ENCODE results near the gene SLC38A2.
"Not testable (repeated sequence)": the region's sequence is repeated elsewhere in the genome, so short reads cannot be mapped to it uniquely, and the experiment has no call there.

Gene SLC38A2

DNA sequence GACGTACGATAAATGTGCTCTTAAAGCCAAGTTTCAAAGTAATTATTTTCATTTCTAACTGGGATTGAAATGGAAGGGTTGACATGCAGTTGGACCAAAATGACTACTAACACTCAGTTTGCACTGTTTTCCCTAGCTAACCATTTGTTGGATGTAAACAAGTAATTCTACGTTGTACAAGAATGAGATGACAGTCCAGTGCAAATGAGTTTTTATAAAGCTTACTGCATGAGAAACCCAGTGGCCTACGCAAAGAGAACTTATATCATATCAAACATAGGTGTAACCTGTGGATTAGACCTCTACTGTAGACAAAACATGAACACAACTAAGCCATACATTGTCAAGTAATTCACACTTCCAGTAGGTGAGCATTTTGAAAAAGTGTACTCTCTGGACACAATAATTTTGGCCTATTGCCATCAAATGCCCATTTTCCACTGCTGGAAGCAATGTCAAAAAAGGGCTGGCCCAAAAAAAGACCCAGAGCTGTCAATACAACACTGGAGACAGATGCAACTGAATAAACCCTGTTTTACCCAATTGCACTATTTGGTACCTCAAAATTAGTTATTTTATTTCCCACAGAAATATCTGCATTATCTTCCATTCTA, 12.8 kb downstream of the SLC38A2 start:
- no peak for DNase-seq

DNA sequence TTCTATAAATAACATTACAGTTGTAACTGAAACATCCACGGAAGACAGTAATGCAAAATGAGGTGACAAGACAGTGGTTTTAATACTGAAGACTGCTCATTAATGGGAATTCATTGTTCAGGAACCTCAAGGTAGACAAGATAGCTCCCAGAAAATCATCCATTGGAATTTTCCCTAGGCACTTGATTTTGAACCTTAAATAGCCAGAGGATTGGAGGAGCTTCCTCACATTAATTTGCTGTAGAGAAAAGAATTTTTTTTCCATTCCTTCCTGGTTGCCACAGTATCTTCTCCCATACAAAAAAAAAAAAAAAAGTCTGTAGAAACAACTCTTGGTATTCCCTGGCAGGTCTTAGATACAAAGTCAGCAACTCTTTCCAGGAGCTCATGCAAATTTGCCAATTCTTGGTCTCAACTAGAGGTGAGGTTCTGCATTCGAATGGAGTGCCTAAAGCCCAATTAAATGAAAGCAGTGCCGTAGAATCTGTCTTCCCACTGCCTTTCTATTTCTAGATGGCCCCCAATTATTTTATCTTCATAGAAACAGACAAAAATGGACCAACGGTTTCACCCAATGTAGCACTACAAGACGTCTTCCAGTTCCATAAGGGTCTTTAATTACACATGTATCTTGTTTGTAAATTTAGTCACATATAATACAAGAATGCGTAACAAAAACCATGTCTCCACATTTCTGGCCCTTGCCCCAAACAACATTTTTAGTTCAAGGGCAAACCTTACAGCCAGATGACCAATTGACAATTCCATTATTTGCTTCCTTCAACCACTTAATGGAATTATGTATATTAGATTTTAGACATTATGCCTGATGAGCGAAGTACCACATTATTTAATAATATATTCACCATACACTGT, 13.5 kb downstream of the SLC38A2 start:
- no peak for DNase-seq

DNA sequence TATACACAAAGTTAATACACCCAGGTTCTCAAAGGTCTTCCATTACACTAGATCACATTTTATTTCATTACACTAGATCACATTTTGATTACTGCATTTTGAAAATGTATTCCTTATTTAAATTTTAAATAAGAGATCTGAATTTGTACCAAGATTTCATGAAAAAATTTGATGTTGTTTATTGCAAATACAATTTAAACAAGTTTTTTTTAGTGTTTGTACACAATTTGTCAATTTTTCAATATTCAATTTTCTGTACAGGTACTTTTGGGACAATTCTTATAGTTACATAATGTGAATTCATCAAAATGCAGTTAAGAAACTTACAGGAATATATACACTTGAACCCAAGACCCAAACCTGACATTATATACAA, 14.3 kb downstream of the SLC38A2 start:
- no peak for DNase-seq

DNA sequence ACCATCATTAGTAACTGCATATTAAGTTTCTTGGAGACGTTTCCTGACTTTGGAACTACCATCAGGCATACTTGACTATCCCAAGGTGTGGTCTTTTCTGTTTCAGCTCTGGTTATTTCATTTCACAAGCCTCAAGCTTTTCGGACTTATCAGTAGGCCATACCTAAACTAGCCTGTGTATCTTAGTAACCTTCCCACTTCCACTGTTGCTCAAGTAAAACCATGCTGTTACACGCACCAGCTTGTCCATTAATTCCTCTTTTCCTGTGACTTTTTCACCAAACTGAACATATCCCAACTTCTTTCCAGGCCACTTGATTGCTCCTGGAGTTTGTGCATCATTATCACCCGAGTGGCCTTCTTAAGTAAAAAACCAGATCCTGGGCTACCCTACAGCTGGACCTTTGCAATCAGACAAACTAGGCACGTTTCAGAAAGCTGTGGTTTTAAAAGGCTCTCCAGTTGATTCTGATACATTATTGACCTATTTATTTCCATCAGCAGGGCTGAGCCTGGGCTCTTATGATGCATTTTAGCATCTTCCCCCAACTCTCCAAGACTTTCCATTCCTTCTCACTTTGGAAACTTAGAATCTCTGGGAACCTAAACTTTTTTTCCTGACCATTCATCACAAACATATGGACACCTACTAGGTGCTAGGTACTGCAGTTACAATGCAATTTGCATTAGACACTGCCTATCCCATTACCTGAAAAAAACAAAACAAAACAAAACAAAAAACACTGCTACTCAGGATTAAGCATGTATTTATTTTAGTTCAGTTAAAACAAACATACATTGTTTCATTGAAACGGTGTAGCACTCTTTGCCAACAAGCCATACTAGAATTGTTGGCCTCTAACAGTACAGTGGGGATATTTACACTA, 14.9 kb downstream of the SLC38A2 start:
- DNase-seq: no peak

DNA sequence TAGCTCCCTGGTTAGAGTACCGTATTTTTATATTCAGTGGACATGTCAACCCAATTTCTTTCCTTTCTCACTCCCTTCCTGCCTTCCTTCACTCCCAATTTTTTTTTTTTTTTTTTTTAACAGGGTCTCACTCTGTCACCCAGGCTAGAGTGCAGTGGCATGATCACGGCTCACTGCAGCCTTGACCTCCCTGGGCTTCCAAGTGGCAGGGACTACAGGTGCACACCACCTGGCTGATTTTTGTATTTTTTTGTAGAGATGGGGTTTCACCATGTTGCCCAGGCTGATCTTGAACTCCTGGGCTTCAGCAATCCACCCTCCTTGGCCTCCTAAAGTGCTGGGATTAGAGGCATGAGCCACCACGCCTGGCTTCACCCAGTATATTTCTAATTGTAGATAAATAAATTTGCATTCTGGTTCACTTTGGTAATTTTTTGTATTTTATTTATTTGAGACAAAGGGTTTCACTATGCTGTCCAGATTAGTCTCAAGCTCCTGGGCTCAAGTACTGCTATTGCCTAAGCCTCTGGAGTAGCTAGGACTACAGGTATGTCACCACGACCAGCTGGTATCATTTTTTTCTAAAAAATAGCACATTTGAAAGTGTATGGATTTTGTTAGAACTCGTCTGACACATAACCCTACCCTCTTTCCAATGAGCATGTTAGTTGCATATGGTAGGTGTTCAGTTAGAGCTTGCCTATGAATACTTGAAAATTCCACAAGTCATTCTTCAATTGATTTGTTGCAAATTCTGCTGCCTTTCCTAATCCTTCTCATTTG, 15.7 kb downstream of the SLC38A2 start:
- no peak for DNase-seq

DNA sequence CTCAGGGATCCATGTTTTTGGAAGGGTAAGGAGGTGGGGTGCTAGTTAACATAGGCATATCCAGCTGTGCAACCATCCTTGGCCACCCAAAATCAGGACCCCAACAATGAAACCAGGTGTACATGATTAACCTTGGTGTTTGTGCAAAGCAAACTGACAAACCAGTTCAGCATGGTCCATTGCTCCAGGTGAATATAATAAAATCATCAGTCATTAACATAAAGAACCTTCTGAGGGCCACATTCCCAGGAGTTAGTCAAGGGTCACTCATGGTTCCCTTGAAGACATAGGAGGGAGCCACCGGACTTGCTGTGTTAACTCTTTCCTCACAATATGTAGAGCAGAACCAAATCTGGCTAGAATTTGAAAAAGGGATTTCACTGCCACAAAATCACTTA, 17.8 kb downstream of the SLC38A2 start:
- DNase-seq: no peak

DNA sequence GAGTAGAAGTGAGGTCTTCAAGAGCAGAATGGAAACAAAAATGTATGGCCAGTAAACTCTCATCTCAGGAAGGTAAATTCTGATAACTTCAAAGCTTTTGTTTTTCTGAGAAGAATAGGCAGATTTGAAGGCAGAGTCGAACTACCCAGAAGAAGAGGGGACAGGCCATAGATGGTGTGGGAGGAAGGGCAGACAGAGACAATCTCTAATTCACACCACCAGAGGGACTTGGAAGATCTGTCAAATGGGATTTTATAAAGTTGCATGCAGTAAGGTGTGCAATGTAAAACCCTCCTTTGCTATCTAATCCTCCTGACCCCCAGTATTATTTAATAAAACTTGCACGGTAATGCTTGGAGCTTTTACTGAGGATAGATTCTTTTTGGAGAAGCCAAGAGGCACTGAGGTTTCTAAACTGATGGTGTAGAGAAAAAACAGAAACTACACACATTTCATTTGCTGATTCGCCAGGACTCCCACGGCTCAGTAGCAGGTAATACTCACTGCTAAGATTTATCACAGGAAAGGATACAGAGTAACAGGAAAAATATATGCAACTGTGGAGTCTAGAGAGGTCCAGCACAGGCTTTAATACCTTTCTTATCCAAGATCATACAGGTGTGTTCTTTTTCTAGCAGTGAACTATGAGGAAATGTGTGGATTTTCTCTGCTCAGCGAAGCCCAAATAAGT, 18.3 kb downstream of the SLC38A2 start:
- DNase-seq: no peak

DNA sequence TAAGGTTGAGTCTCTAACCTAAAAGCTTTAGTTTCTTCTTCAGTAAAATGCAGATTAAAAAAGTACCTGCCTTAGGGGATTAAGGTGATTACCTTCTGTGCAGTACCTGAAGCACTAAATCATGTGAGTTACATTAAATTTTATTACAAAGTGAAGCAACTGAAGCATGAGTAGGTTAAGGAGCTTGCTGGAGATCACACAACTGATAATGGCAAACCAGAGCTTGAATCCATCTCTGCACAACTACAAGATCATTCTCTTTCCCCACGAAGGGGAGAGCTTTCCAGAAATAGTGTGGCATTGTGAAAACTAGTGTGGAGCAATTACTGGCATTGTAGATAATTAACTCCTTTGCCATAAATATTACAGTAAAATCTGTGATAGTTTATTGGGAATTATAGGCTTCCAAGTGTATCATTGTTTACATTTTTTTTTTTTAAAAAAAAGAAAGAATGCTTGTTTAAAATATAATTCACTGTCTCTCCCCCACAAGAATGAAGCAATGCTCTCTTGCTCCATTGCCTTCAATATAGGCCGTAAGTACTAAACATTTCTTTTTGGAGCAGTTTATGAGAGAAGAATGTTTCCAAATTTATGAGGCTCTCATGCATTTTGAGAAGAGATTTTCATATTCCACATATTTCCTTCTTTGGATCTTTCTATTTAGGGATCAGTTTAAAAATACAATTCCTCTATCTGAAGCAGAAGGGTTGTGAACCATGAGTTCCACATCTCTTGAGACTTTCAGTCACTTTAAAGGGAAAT, 20.5 kb downstream of the SLC38A2 start:
- DNase-seq: no peak

DNA sequence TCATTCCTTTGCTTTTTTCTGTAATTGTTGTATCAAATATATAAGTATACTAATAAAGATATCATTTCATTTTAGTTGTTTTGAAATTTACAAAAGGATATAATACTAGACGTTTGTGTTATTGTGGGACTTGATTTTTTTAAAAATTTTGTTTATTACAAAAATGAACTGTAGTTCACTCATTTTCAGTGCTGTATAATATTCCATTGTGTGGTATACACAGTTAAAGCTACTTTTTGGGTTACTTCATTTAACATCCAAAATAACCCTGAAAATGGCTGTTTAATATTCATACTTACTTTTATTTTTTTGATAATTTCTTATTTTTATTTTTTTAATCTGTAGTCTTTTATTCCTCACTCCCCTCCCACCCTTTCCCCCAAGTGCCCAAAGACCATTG, 21.4 kb downstream of the SLC38A2 start:
- DNase-seq: no peak

DNA sequence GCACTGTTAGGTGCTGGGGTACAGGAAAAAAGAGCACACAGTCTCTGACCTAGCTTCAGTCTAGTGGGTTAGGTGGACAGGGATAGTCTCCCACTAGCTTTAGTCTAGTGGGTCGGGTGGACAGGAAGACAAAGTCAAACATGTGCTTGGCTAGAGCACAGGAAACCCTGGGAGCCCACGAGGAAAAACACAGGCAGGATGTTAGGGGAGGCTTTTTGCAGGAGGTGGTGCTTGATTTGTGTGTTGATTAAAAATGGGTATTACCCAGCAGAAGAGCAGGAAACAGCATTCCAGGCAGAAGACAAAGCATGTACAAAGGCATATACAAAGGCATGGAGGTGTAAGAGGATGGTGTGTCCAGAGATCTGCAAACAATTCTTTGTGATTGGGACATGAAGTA, 23.3 kb downstream of the SLC38A2 start:
- no peak for DNase-seq

DNA sequence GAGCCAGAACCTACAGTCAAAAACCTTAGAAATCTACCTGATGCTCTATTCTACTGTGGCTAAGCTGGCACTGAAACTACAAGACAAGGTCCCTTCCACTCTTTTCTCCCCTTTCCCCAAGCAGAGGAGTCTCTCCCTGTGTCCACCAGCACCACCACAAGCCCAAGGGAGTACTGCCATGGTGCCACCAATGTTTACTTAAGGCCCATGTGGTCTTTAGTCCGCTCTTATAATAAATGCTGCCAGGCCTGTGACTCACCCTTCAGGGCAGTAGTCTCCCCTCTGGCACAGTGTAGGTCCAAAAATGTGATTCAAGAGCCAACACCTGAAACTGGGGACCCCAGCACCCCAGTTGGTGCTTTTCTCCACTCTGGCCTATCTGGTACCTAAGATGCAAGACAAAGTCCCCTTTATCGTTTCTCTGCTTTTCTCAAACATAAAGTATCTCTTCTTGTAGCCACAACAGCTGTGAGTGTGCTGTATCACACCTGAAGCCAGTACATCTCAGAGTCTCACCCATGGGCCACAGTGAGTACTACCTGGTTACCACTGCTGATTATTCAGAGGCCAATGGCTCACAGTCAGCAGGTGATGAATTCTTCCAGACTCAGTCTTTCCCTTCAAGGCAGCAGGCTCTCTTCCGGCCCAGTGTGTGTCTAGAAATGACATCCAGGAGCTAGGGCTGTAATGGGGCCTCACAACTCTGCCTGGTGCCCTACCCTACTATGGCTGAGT, 29.3 kb downstream of the SLC38A2 start:
- no peak for DNase-seq

DNA sequence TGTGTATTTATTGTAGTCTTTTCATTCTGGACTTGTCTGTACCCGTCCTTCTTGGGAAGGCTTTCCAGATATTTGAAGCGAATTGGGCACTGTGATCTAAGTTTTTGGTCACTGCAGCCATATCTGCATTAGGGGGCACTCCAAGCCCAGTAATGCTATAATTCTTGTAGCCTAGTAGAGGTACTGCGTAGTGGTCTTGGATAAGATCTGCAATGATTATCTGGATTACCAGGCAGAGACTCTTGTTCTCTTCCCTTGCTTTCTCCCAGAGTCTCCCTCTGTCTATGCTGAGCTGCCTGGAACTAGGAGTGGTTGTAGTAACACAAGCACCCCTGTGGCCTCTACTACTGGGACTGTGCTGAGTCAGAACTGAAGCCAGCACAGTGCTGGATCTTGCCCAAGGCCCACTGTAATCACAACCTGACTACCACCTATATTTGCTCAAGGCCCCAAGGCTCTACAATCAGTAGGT, 30.0 kb downstream of the SLC38A2 start:
- DNase-seq: no peak

DNA sequence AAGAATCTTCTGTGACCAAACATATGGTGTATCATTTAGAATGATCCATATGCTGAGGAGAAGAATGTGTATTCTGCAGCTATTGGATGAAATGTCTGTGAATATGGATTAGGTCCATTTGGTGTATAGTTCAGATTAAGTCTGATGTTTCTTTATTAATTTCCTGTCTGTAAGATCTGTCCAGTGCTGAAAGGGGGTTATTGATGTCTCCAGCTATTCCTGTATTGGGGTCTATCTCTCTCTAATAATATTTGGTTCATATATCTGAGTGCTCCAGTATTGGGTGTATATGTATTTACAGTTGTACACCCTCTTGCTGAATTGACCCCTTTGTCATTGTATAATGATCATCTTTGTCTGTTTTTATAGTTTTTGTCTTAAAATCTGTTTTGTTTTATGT, 33.5 kb downstream of the SLC38A2 start:
- DNase-seq: no peak

DNA sequence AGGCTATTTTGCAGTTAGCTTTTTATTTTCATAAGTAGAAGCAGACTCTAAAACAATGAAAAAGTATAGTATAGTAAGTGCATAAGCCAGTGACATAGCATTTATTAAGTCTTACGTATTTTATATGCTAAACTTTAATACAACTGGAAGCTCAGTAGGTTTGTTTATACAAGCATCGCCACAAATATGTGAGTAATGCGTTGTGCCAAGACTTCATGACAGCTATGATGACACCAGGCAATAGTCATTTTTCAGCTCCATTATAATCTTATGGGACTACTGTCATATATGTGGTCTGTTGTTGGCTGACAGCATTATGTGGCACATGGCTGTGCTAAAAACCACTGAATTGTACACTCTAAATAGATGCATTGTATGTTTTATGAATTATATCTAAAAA, 40.3 kb downstream of the SLC38A2 start:
- DNase-seq: no peak

DNA sequence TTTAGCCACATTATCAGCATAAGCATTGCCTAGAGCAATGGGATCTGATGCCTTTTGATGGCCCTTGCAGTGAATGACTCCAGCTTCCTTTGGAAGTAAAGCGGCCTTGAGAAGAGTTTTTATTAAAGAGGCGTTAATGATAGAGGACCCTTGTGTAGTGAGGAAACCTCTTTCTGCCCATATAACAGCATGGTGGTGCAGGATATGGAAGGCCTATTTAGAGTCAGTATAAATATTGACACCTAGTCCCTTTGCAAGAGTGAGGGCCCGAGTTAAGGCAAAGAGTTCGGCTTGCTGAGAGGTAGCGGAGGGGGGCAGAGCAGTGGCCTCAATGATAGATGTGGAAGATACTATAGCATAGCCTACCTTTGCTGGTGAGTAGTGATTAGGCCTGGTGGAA, 47.5 kb downstream of the SLC38A2 start:
- not testable (repeated sequence) for DNase-seq

DNA sequence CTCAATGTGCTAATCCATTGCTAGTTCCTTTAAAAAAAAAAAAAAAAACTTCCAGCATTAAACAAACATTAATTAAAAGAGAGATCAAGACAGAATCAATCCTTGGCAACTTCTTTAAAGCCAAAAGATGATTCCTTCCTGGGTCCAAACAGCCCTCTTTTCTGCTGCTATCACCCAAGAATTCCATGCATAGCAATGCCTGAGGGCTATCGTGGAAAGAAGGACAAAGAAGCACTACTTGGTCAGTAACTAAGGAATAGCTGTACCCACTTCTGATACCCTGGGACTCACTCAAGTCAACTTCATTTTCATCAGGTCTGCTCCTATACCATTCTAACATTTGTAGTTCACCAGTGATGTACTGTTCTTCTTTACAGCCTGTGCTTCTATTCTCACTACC, 51.8 kb downstream of the SLC38A2 start:
- no peak for DNase-seq

DNA sequence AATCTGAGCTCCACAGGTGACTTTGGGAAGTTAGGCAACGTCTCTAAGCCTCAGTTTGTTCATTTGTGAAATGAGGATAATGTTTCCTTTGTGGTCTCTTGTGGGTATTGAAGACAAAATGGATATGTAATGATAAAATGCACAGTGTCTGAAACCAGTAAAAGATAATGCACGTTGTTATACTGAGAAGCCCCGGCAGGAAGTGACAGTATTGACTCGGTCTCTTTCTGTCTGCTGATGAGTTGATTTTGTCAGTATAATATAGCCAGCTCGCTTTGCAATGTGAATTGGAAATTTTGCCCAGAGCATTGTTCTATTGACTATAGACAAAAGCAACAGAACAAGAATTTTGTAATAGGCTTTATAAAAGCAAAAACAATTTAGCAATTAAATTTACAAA, 54.5 kb downstream of the SLC38A2 start:
- no peak for DNase-seq
